K562 (cell line): ENCODE data around the gene CLASP1. TPM values are rescaled to one million over a fixed set of nuclear protein-coding genes. Genes with fewer than 3 reads are reported as not detected.

Experiments
- ASH1L ChIP-seq: fragments of 450-650 bp; IDR thresholded peaks from 2 replicates; pipeline ENCODE4 v1.6.1; 2018; ENCODE audit warnings: borderline replicate concordance, mild to moderate bottlenecking, low read depth; ENCODE audit not compliant: partially characterized antibody
- MEF2A ChIP-seq: IDR thresholded peaks from 2 replicates; pipeline ENCODE4 v1.6.1; 2011; ENCODE audit warnings: low read depth, mild to moderate bottlenecking, low read length, moderate library complexity; ENCODE audit not compliant: control insufficient read depth
- MTA3 ChIP-seq: fragments of 450-650 bp; formaldehyde crosslinking; IDR thresholded peaks from 2 replicates; pipeline ENCODE4 v1.6.1; 2017; ENCODE audit warnings: mild to moderate bottlenecking, borderline replicate concordance
- NFATC3 ChIP-seq: fragments of 450-650 bp; IDR thresholded peaks from 2 replicates; pipeline ENCODE4 v1.6.1; 2017; ENCODE audit warnings: mild to moderate bottlenecking
- NFIC ChIP-seq: fragments of 450-650 bp; IDR thresholded peaks from 2 replicates; pipeline ENCODE4 v1.6.1; 2017; ENCODE audit warnings: mild to moderate bottlenecking, inconsistent platforms
- NFXL1 ChIP-seq: fragments of 450-650 bp; formaldehyde crosslinking; IDR thresholded peaks from 2 replicates; pipeline ENCODE4 v1.4.0; 2021; ENCODE audit warnings: mild to moderate bottlenecking
- PTBP1 ChIP-seq: fragments of 200-400 bp; formaldehyde crosslinking; IDR thresholded peaks from 2 replicates; pipeline ENCODE4 v1.6.1; 2017; ENCODE audit warnings: low read depth, low read length
- RBM22 ChIP-seq: fragments of 200-400 bp; formaldehyde crosslinking; IDR thresholded peaks from 2 replicates; pipeline ENCODE4 v1.6.1; 2018; ENCODE audit warnings: low read length, low read depth; ENCODE audit not compliant: poor library complexity, severe bottlenecking
- RHOXF2B ChIP-seq: fragments of 250-450 bp; sonication (Bioruptor Pico); conservative IDR thresholded peaks from 2 replicates; pipeline ENCODE4 v1.5.1; 2021
- TBP ChIP-seq: optimal IDR thresholded peaks from 2 replicates; pipeline ENCODE3; 2011; ENCODE audit warnings: low read depth, low read length, improper control_type of control experiment
- TRIM28 ChIP-seq: fragments of 450-650 bp; IDR thresholded peaks from 2 replicates; pipeline ENCODE4 v1.6.1; 2017
- ZC3H8 ChIP-seq: fragments of 450-650 bp; IDR thresholded peaks from 2 replicates; pipeline ENCODE4 v1.6.1; 2017
- ZFPM2 ChIP-seq: fragments of 250-450 bp; sonication (Bioruptor Pico); IDR thresholded peaks from 2 replicates; pipeline ENCODE4 v1.5.1; 2022; ENCODE audit warnings: mild to moderate bottlenecking
- ZNF165 ChIP-seq: fragments of 250-450 bp; sonication (Bioruptor Pico); IDR thresholded peaks from 2 replicates; pipeline ENCODE4 v1.4.0; 2020; ENCODE audit warnings: borderline replicate concordance
- polyA plus RNA-seq, 8 experiments: library from polyadenylated mRNA; depleted of rRNA in 4 of 8; stranded (reverse) in 5 of 8; unstranded in 3 of 8; fragments of >200 nt; fragmentation: Nextera tagmentation in 2 of 8; fragmentation: Illumina TruSeq in 1 of 8; extraction: Ambion mirVana in 2 of 8; extraction: Trizol in 1 of 8; gene quantifications; 2 replicates each; pipeline versions ENCODE4 v1.2.1 to v1.2.3, GENCODE V29; 2011 to 2014; ENCODE audit warnings: inconsistent platforms in 1 of 8, missing spikeins in 1 of 8
- total RNA-seq, 7 experiments: library from RNA; depleted of rRNA in 6 of 7; stranded (reverse); fragments of >200 nt in 6 of 7; fragmentation: Illumina TruSeq in 2 of 7; extraction: Trizol in 2 of 7; gene quantifications; 2 replicates each; pipeline versions ENCODE4 v1.2.1 to v1.2.3, GENCODE V29; 2011 to 2021; ENCODE audit warnings: low replicate concordance in 1 of 7
- TF ChIP-seq, protein P1 (sequence below): fragments of 450-650 bp; IDR thresholded peaks from 2 replicates; pipeline ENCODE4 v1.6.1; 2016; ENCODE audit warnings: mild to moderate bottlenecking, moderate library complexity
- TF ChIP-seq, protein P2 (sequence below): fragments of 450-650 bp; formaldehyde crosslinking; IDR thresholded peaks from 2 replicates; pipeline ENCODE4 v1.4.0; 2020; ENCODE audit warnings: mild to moderate bottlenecking, moderate library complexity

Gene CLASP1
- total and polyA plus RNA-seq, 9 of the 15 experiments (the other 6 are each of a cell fraction or from before 2014, with no cell fraction given): 1.7 to 40.3 (median 20.7) TPM

DNA sequence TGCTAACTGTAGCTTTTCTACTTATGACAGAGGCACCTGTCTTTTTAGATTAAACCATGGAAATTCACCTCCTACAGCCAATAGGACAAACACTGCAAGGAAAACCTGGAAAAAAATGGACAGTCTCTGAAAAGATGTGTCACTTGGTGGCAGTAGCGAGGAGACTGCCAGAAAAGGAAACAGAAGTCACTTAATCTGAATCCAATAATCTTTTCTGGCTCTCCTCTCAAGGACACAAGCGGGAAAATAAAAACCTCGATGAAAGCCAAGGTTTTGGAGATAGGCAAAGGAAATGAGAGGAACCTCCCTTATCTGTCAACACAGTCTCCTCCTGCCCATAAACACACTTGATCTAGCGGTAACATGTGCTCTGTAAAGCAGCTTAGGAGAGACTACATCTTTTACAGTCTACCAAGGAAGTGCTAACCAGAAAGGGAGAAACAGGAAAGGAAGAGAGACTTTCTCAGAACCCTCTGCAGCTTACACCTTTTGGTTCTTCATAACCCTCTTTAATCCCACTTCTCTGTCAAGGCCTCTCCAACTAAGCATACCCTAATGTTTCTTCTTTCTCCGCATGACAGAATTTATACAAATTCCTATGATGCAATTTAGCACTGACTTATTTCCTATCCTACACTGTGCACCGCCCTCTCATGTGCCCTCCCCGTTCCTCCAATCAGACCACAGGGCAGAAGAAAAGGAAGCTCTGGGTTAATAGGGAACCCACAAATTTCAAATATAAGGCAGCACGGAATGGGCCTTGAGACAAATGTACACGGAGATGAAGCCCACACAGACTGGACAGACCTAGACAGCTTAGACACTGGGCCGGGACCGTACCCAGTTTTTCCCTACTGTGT, 52.8 kb downstream of the CLASP1 start (continued):
- TF ChIP-seq, protein P1, sequence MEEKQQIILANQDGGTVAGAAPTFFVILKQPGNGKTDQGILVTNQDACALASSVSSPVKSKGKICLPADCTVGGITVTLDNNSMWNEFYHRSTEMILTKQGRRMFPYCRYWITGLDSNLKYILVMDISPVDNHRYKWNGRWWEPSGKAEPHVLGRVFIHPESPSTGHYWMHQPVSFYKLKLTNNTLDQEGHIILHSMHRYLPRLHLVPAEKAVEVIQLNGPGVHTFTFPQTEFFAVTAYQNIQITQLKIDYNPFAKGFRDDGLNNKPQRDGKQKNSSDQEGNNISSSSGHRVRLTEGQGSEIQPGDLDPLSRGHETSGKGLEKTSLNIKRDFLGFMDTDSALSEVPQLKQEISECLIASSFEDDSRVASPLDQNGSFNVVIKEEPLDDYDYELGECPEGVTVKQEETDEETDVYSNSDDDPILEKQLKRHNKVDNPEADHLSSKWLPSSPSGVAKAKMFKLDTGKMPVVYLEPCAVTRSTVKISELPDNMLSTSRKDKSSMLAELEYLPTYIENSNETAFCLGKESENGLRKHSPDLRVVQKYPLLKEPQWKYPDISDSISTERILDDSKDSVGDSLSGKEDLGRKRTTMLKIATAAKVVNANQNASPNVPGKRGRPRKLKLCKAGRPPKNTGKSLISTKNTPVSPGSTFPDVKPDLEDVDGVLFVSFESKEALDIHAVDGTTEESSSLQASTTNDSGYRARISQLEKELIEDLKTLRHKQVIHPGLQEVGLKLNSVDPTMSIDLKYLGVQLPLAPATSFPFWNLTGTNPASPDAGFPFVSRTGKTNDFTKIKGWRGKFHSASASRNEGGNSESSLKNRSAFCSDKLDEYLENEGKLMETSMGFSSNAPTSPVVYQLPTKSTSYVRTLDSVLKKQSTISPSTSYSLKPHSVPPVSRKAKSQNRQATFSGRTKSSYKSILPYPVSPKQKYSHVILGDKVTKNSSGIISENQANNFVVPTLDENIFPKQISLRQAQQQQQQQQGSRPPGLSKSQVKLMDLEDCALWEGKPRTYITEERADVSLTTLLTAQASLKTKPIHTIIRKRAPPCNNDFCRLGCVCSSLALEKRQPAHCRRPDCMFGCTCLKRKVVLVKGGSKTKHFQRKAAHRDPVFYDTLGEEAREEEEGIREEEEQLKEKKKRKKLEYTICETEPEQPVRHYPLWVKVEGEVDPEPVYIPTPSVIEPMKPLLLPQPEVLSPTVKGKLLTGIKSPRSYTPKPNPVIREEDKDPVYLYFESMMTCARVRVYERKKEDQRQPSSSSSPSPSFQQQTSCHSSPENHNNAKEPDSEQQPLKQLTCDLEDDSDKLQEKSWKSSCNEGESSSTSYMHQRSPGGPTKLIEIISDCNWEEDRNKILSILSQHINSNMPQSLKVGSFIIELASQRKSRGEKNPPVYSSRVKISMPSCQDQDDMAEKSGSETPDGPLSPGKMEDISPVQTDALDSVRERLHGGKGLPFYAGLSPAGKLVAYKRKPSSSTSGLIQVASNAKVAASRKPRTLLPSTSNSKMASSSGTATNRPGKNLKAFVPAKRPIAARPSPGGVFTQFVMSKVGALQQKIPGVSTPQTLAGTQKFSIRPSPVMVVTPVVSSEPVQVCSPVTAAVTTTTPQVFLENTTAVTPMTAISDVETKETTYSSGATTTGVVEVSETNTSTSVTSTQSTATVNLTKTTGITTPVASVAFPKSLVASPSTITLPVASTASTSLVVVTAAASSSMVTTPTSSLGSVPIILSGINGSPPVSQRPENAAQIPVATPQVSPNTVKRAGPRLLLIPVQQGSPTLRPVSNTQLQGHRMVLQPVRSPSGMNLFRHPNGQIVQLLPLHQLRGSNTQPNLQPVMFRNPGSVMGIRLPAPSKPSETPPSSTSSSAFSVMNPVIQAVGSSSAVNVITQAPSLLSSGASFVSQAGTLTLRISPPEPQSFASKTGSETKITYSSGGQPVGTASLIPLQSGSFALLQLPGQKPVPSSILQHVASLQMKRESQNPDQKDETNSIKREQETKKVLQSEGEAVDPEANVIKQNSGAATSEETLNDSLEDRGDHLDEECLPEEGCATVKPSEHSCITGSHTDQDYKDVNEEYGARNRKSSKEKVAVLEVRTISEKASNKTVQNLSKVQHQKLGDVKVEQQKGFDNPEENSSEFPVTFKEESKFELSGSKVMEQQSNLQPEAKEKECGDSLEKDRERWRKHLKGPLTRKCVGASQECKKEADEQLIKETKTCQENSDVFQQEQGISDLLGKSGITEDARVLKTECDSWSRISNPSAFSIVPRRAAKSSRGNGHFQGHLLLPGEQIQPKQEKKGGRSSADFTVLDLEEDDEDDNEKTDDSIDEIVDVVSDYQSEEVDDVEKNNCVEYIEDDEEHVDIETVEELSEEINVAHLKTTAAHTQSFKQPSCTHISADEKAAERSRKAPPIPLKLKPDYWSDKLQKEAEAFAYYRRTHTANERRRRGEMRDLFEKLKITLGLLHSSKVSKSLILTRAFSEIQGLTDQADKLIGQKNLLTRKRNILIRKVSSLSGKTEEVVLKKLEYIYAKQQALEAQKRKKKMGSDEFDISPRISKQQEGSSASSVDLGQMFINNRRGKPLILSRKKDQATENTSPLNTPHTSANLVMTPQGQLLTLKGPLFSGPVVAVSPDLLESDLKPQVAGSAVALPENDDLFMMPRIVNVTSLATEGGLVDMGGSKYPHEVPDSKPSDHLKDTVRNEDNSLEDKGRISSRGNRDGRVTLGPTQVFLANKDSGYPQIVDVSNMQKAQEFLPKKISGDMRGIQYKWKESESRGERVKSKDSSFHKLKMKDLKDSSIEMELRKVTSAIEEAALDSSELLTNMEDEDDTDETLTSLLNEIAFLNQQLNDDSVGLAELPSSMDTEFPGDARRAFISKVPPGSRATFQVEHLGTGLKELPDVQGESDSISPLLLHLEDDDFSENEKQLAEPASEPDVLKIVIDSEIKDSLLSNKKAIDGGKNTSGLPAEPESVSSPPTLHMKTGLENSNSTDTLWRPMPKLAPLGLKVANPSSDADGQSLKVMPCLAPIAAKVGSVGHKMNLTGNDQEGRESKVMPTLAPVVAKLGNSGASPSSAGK: peak; percentile 74
- TF ChIP-seq NFIC (peak; percentile 90), ZFPM2 (CRISPR knock-in tag) (no peak), TRIM28 (0 out of 2 replicates have a peak, but pooled peaks have one; percentile 53), MEF2A (peak; percentile 91), NFATC3 (peak; percentile 83), RBM22 (no peak), NFXL1 (CRISPR knock-in tag) (no peak), MTA3 (peak; percentile 73; the same call in 1 of the 2 replicates), ASH1L (peak; percentile 57), TBP (peak; percentile 24), RHOXF2B (CRISPR knock-in tag) (no peak), PTBP1 (no peak), ZNF165 (CRISPR knock-in tag) (no peak), ZC3H8 (no peak; the same call in 1 of the 2 replicates)
- TF ChIP-seq, protein P2, sequence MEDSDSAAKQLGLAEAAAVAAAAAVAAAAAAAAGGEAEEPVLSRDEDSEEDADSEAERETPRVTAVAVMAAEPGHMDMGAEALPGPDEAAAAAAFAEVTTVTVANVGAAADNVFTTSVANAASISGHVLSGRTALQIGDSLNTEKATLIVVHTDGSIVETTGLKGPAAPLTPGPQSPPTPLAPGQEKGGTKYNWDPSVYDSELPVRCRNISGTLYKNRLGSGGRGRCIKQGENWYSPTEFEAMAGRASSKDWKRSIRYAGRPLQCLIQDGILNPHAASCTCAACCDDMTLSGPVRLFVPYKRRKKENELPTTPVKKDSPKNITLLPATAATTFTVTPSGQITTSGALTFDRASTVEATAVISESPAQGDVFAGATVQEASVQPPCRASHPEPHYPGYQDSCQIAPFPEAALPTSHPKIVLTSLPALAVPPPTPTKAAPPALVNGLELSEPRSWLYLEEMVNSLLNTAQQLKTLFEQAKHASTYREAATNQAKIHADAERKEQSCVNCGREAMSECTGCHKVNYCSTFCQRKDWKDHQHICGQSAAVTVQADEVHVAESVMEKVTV (CRISPR knock-in tag): peak; percentile 54; the same call in 1 of the 2 replicates
